Activated naive CD4-positive, alpha-beta T cell treated with anti-CD3 and anti-CD28 coated beads, Interleukin-2, amount 50 U/mL, for 16 hours (primary cell): Measurements from ENCODE around the gene ENOX1.
"Not testable (repeated sequence)": the region's sequence is repeated elsewhere in the genome, so short reads cannot be mapped to it uniquely, and the experiment has no call there.

Experiments used
- DNase-seq: peaks from one replicate; pipeline ENCODE4 v3.0.0-alpha.2; 2020

The ENOX1 gene

GRCh38 chr13:43373400-43373799, 413.4 kb downstream of the ENOX1 start:
- DNase-seq: no peak

GRCh38 chr13:43370842-43371241, 415.9 kb downstream of the ENOX1 start:
- DNase-seq: no peak

- DNase-seq: no peak
Measured at GRCh38 chr13:43369319-43369718, 417.5 kb downstream of the ENOX1 start.

GRCh38 chr13:43368003-43368402, 418.8 kb downstream of the ENOX1 start:
- DNase-seq: no peak

GRCh38 chr13:43365039-43365344, 421.8 kb downstream of the ENOX1 start:
- no peak for DNase-seq

GRCh38 chr13:43364210-43365038, 422.3 kb downstream of the ENOX1 start:
- DNase-seq: no peak

- no peak for DNase-seq
Measured at GRCh38 chr13:43363156-43363953, 423.4 kb downstream of the ENOX1 start.

GRCh38 chr13:43362556-43362955, 424.2 kb downstream of the ENOX1 start:
- no peak for DNase-seq

GRCh38 chr13:43360892-43361610, 425.7 kb downstream of the ENOX1 start:
- DNase-seq: no peak

GRCh38 chr13:43360171-43360570, 426.6 kb downstream of the ENOX1 start:
- no peak for DNase-seq

GRCh38 chr13:43359536-43359935, 427.2 kb downstream of the ENOX1 start:
- no peak for DNase-seq

- DNase-seq: no peak
Measured at GRCh38 chr13:43357564-43357963, 429.2 kb downstream of the ENOX1 start.

- DNase-seq: no peak
Measured at GRCh38 chr13:43356567-43356966, 430.2 kb downstream of the ENOX1 start.

- DNase-seq: no peak
Measured at GRCh38 chr13:43355774-43356173, 431.0 kb downstream of the ENOX1 start.

- no peak for DNase-seq
Measured at GRCh38 chr13:43354153-43354945, 432.4 kb downstream of the ENOX1 start.

GRCh38 chr13:43353631-43354030, 433.1 kb downstream of the ENOX1 start:
- no peak for DNase-seq

GRCh38 chr13:43351612-43352011, 435.2 kb downstream of the ENOX1 start:
- DNase-seq: not testable (repeated sequence)

GRCh38 chr13:43348397-43348796, 438.4 kb downstream of the ENOX1 start:
- DNase-seq: no peak

- DNase-seq: no peak
Measured at GRCh38 chr13:43347877-43348276, 438.9 kb downstream of the ENOX1 start.

- DNase-seq: no peak
Measured at GRCh38 chr13:43346427-43346826, 440.3 kb downstream of the ENOX1 start.

- DNase-seq: no peak
Measured at GRCh38 chr13:43343645-43344044, 443.1 kb downstream of the ENOX1 start.

GRCh38 chr13:43339805-43340550, 446.8 kb downstream of the ENOX1 start:
- no peak for DNase-seq
